HG03135 (cell line): ENCODE measurements around the gene OR8B4.
"Not testable (repeated sequence)": the region's sequence is repeated elsewhere in the genome, so short reads cannot be mapped to it uniquely, and the experiment has no call there.

Experiments used
- ATAC-seq: cut with Tn5 transposase; IDR thresholded peaks from one replicate; pipeline ENCODE4 v1.9.1; 2021; ENCODE audit warnings: mild to moderate bottlenecking, moderate library complexity; ENCODE audit not compliant: unreplicated experiment

The OR8B4 gene

GRCh38 chr11:124424384-124424921 is at the start of gene OR8B4:
TSS of gene OR8B4 (minus strand) at chr11:124424871. CDS start at chr11:124424871, 0 bp downstream.
- no peak for ATAC-seq

GRCh38 chr11:124474079-124474478 is 49.4 kb upstream of the OR8B4 start:
- no peak for ATAC-seq

GRCh38 chr11:124473476-124473875 is 48.8 kb upstream of the OR8B4 start:
- no peak for ATAC-seq

GRCh38 chr11:124470561-124471227 is 46.0 kb upstream of the OR8B4 start:
- ATAC-seq, result no peak

GRCh38 chr11:124467381-124467927 is 42.8 kb upstream of the OR8B4 start:
- ATAC-seq, result no peak

- no peak for ATAC-seq
These were observed 40.7 kb upstream of the OR8B4 start for GRCh38 chr11:124465368-124465767.

GRCh38 chr11:124463990-124464389 is 39.3 kb upstream of the OR8B4 start:
- ATAC-seq, result no peak

- ATAC-seq, result no peak
These were observed 38.7 kb upstream of the OR8B4 start for GRCh38 chr11:124463324-124463723.

- ATAC-seq, result no peak
These were observed 35.8 kb upstream of the OR8B4 start for GRCh38 chr11:124460459-124460858.

GRCh38 chr11:124459379-124459778 is 34.7 kb upstream of the OR8B4 start:
- not testable (repeated sequence) for ATAC-seq

GRCh38 chr11:124454552-124454951 is 29.9 kb upstream of the OR8B4 start:
- no peak for ATAC-seq

- ATAC-seq, result no peak
These were observed 22.2 kb upstream of the OR8B4 start for GRCh38 chr11:124446916-124447315.

- no peak for ATAC-seq
These were observed 21.0 kb upstream of the OR8B4 start, which contains the start of gene OR8B8 for GRCh38 chr11:124445646-124446150. TSS of gene OR8B8 (minus strand) at chr11:124445696. CDS start at chr11:124441085, 4,611 bp downstream.

GRCh38 chr11:124442847-124443246 is 18.2 kb upstream of the OR8B4 start:
- no peak for ATAC-seq

GRCh38 chr11:124442442-124442841 is 17.8 kb upstream of the OR8B4 start:
- ATAC-seq, result no peak

GRCh38 chr11:124441519-124441918 is 16.8 kb upstream of the OR8B4 start:
- no peak for ATAC-seq

GRCh38 chr11:124441081-124441480 is 16.4 kb upstream of the OR8B4 start:
- ATAC-seq, result no peak

GRCh38 chr11:124440608-124441007 is 15.9 kb upstream of the OR8B4 start:
- ATAC-seq, result no peak

- ATAC-seq, result no peak
These were observed 10.0 kb upstream of the OR8B4 start for GRCh38 chr11:124434699-124435098.

- no peak for ATAC-seq
These were observed 4.9 kb upstream of the OR8B4 start for GRCh38 chr11:124429599-124429998.

- no peak for ATAC-seq
These were observed 3.6 kb downstream of the OR8B4 start for GRCh38 chr11:124421043-124421442.

GRCh38 chr11:124415356-124415923 is 9.2 kb downstream of the OR8B4 start:
- ATAC-seq, result no peak
